ENCODE measurements around the gene SLC35F5.
A peak's percentile ranks its signal among the peaks of the same experiment; 100 is the strongest.

SLC35F5 gene

GRCh38 chr2:113756355-113757137 lies at the start of gene SLC35F5:
SLC35F5 (minus strand) TSS chr2:113756642; CDS start chr2:113756409, 233 bp downstream.
- no peak for TF ChIP-seq CTCF (conservative IDR thresholded peaks at IDR 0.05; ENCODE audit: low read length)
- DNase-seq (ENCODE audit: low read depth): peak; percentile 89
- peak within 1 kb of the TSS; percentile 92 for H3K4me3 ChIP-seq (ENCODE audit: low read length)

GRCh38 chr2:113799375-113799774 lies 42.9 kb upstream of the SLC35F5 start:
- DNase-seq (ENCODE audit: low read depth): peak; percentile 49
- TF ChIP-seq CTCF (conservative IDR thresholded peaks at IDR 0.05; ENCODE audit: low read length): peak; percentile 45

GRCh38 chr2:113797237-113797636 lies 40.8 kb upstream of the SLC35F5 start:
- no peak for TF ChIP-seq CTCF (conservative IDR thresholded peaks at IDR 0.05; ENCODE audit: low read length)
- H3K4me3 ChIP-seq (ENCODE audit: low read length): no peak overlapping the region
- peak; percentile 13 for DNase-seq (ENCODE audit: low read depth)

More at GRCh38 chr2:113799375-113799774, 42.9 kb upstream of the SLC35F5 start:
- H3K4me3 ChIP-seq (ENCODE audit: low read length): no peak overlapping the region

GRCh38 chr2:113796592-113797175 lies 40.2 kb upstream of the SLC35F5 start:
- no peak overlapping the region for H3K4me3 ChIP-seq (ENCODE audit: low read length)
- TF ChIP-seq CTCF (conservative IDR thresholded peaks at IDR 0.05; ENCODE audit: low read length): no peak
- no peak for DNase-seq (ENCODE audit: low read depth)

- DNase-seq (ENCODE audit: low read depth): peak; percentile 15
- TF ChIP-seq CTCF (conservative IDR thresholded peaks at IDR 0.05; ENCODE audit: low read length): no peak
- no peak overlapping the region for H3K4me3 ChIP-seq (ENCODE audit: low read length)
Observed at GRCh38 chr2:113795405-113795920, 39.0 kb upstream of the SLC35F5 start.

- no peak for TF ChIP-seq CTCF (conservative IDR thresholded peaks at IDR 0.05; ENCODE audit: low read length)
- DNase-seq (ENCODE audit: low read depth): peak; percentile 22
- H3K4me3 ChIP-seq (ENCODE audit: low read length): no peak overlapping the region
Observed at GRCh38 chr2:113791697-113792590, 35.5 kb upstream of the SLC35F5 start.
